ENCODE results near the gene SLC6A3. TPM values are rescaled to one million over a fixed set of nuclear protein-coding genes. Genes with fewer than 3 reads are reported as not detected.

SLC6A3 gene
- total RNA-seq, 1 experiment from 2014 or later: 0.05 TPM

- in situ Hi-C loops (cut with HindIII; ENCODE audit: low pct_unique_long_range_greater_than_20kb, low sequenced_read_pairs): no loop called here
- POLR2A ChIA-PET: no interaction called here
Measured at GRCh38 chr5:1485579-1486118, 40.4 kb upstream of the SLC6A3 start.

GRCh38 chr5:1484730-1485578 is 39.7 kb upstream of the SLC6A3 start:
- no TSS peak for BruUV-seq (replicated peaks)
- no peaks in the 10 kb centered on the region for H3K27me3 ChIP-seq (ENCODE audit: control insufficient read depth, insufficient read depth, low read length)
- ATAC-seq (no peak), DNase-seq (ENCODE audit: low read depth, low spot score) (no peak)
- no peak overlapping the region for H3K27ac ChIP-seq (ENCODE audit: low read length)
- peaks cover 3% of the 10 kb centered on the region; the same call in 1 of the 2 replicates for H3K36me3 ChIP-seq (ENCODE audit: control insufficient read depth, insufficient read depth, low read length)
- intact Hi-C loops (cut with micrococcal nuclease; ENCODE audit: unreplicated experiment) (no loop called here), in situ Hi-C loops (cut with HindIII; ENCODE audit: low pct_unique_long_range_greater_than_20kb, low sequenced_read_pairs) (no loop called here)
- no peaks in the 10 kb centered on the region for H3K9me3 ChIP-seq (ENCODE audit: control insufficient read depth, insufficient read depth, low read depth, low read length)
- H3K4me3 ChIP-seq (ENCODE audit: low read depth in 2 of 2, low read length in 2 of 2): no peak overlapping the region
- TF ChIP-seq SIN3A (IDR thresholded peaks at IDR 0.05; ENCODE audit: borderline replicate concordance, insufficient read depth, low read depth, low read length): no peak
- TF ChIP-seq REST (IDR thresholded peaks at IDR 0.05; ENCODE audit: insufficient read depth in 1 of 2, low read depth in 2 of 2, low read length in 1 of 2): no peak
- no peak for TF ChIP-seq CTCF (IDR thresholded peaks at IDR 0.05)
- TF ChIP-seq POLR2AphosphoS5 (IDR thresholded peaks at IDR 0.05; ENCODE audit: low read depth, low read length): no peak
- no peak for TF ChIP-seq TCF7L2 (IDR thresholded peaks at IDR 0.05; ENCODE audit: low read depth, low read length)
- POLR2A ChIA-PET: no interaction called here
- CTCF ChIA-PET: no interaction called here
- H3K4me1 ChIP-seq (ENCODE audit: control insufficient read depth, insufficient read depth, low read length): no peaks in the 10 kb centered on the region

More at GRCh38 chr5:1485579-1486118, 40.4 kb upstream of the SLC6A3 start:
- ATAC-seq: no peak
- DNase-seq (ENCODE audit: low read depth, low spot score): no peak
- no peak overlapping the region for H3K27ac ChIP-seq (ENCODE audit: low read length)
- TF ChIP-seq REST (IDR thresholded peaks at IDR 0.05; ENCODE audit: insufficient read depth in 1 of 2, low read depth in 2 of 2, low read length in 1 of 2) (no peak), TCF7L2 (IDR thresholded peaks at IDR 0.05; ENCODE audit: low read depth, low read length) (no peak)
- H3K36me3 ChIP-seq (ENCODE audit: control insufficient read depth, insufficient read depth, low read length): peaks cover 3% of the 10 kb centered on the region; the same call in 1 of the 2 replicates
- intact Hi-C loops (cut with micrococcal nuclease; ENCODE audit: unreplicated experiment): no loop called here
- no peaks in the 10 kb centered on the region for H3K4me1 ChIP-seq (ENCODE audit: control insufficient read depth, insufficient read depth, low read length)
- CTCF ChIA-PET: no interaction called here
- H3K27me3 ChIP-seq (ENCODE audit: control insufficient read depth, insufficient read depth, low read length): no peaks in the 10 kb centered on the region
- no TSS peak for BruUV-seq (replicated peaks)
- no peaks in the 10 kb centered on the region for H3K9me3 ChIP-seq (ENCODE audit: control insufficient read depth, insufficient read depth, low read depth, low read length)
- H3K4me3 ChIP-seq (ENCODE audit: low read depth in 2 of 2, low read length in 2 of 2): no peak overlapping the region

All from Panc1 (cell line).